Measurements from ENCODE around the gene TBC1D1. TPM values are rescaled to one million over a fixed set of nuclear protein-coding genes. Genes with fewer than 3 reads are reported as not detected.

TBC1D1 gene
- total RNA-seq, 1 experiment from 2014 or later, result 42.6 TPM

- ChIA-PET CTCF (no interaction called here), POLR2A (ENCODE audit: low non-redundant PET) (no interaction called here)
- no peak overlapping the region for H3K4me3 ChIP-seq (ENCODE audit: low read depth, low read length, poor library complexity, severe bottlenecking)
- no TSS peak for BruUV-seq (replicated peaks)
- H3K4me1 ChIP-seq (ENCODE audit: insufficient read depth, low read length, poor library complexity, severe bottlenecking), result no peaks in the 10 kb centered on the region
- no peaks in the 10 kb centered on the region for H3K36me3 ChIP-seq (ENCODE audit: insufficient read depth, low read length, poor library complexity, severe bottlenecking)
- H3K27me3 ChIP-seq (replicated peaks; ENCODE audit: insufficient read depth, low read depth, low read length, poor library complexity), result no peaks in the 10 kb centered on the region
- TF ChIP-seq EZH2 (IDR thresholded peaks at IDR 0.05; ENCODE audit: borderline replicate concordance, low read depth, low read length, poor library complexity, severe bottlenecking), result no peak
- TF ChIP-seq, protein P1, sequence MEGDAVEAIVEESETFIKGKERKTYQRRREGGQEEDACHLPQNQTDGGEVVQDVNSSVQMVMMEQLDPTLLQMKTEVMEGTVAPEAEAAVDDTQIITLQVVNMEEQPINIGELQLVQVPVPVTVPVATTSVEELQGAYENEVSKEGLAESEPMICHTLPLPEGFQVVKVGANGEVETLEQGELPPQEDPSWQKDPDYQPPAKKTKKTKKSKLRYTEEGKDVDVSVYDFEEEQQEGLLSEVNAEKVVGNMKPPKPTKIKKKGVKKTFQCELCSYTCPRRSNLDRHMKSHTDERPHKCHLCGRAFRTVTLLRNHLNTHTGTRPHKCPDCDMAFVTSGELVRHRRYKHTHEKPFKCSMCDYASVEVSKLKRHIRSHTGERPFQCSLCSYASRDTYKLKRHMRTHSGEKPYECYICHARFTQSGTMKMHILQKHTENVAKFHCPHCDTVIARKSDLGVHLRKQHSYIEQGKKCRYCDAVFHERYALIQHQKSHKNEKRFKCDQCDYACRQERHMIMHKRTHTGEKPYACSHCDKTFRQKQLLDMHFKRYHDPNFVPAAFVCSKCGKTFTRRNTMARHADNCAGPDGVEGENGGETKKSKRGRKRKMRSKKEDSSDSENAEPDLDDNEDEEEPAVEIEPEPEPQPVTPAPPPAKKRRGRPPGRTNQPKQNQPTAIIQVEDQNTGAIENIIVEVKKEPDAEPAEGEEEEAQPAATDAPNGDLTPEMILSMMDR (conservative IDR thresholded peaks at IDR 0.05; ENCODE audit: low read depth, low read length), result no peak
- no peak for DNase-seq (ENCODE audit: low spot score)
- H3K27ac ChIP-seq (ENCODE audit: low read depth, low read length, poor library complexity, severe bottlenecking), result no peak overlapping the region
- no peaks in the 10 kb centered on the region for H3K9me3 ChIP-seq (ENCODE audit: low read depth, low read length, poor library complexity, severe bottlenecking)
- intact Hi-C loops (cut with micrococcal nuclease; ENCODE audit: unreplicated experiment), result no loop called here
Measured at GRCh38 chr4:38085751-38086150, 194.9 kb downstream of the TBC1D1 start.

- POLR2A ChIA-PET (ENCODE audit: low non-redundant PET), result no interaction called here
- Histone ChIP-seq H3K9me3 (ENCODE audit: low read depth, low read length, poor library complexity, severe bottlenecking) (no peaks in the 10 kb centered on the region), H3K27ac (ENCODE audit: low read depth, low read length, poor library complexity, severe bottlenecking) (no peak overlapping the region), H3K4me3 (ENCODE audit: low read depth, low read length, poor library complexity, severe bottlenecking) (no peak overlapping the region), H3K36me3 (ENCODE audit: insufficient read depth, low read length, poor library complexity, severe bottlenecking) (no peaks in the 10 kb centered on the region), H3K4me1 (ENCODE audit: insufficient read depth, low read length, poor library complexity, severe bottlenecking) (no peaks in the 10 kb centered on the region), H3K27me3 (replicated peaks; ENCODE audit: insufficient read depth, low read depth, low read length, poor library complexity) (no peaks in the 10 kb centered on the region)
- no TSS peak for BruUV-seq (replicated peaks)
- intact Hi-C loops (cut with micrococcal nuclease; ENCODE audit: unreplicated experiment), result no loop called here
- no peak for DNase-seq (ENCODE audit: low spot score)
- CTCF ChIA-PET, result no interaction called here
- TF ChIP-seq EZH2 (IDR thresholded peaks at IDR 0.05; ENCODE audit: borderline replicate concordance, low read depth, low read length, poor library complexity, severe bottlenecking), result no peak
- TF ChIP-seq, protein P1 (conservative IDR thresholded peaks at IDR 0.05; ENCODE audit: low read depth, low read length), result no peak
Measured at GRCh38 chr4:38086151-38086848, 195.4 kb downstream of the TBC1D1 start.

- Histone ChIP-seq H3K27ac (ENCODE audit: low read depth, low read length, poor library complexity, severe bottlenecking) (no peak overlapping the region), H3K9me3 (ENCODE audit: low read depth, low read length, poor library complexity, severe bottlenecking) (no peaks in the 10 kb centered on the region), H3K27me3 (replicated peaks; ENCODE audit: insufficient read depth, low read depth, low read length, poor library complexity) (no peaks in the 10 kb centered on the region), H3K4me3 (ENCODE audit: low read depth, low read length, poor library complexity, severe bottlenecking) (no peak overlapping the region), H3K36me3 (ENCODE audit: insufficient read depth, low read length, poor library complexity, severe bottlenecking) (no peaks in the 10 kb centered on the region), H3K4me1 (ENCODE audit: insufficient read depth, low read length, poor library complexity, severe bottlenecking) (no peaks in the 10 kb centered on the region)
- no peak for DNase-seq (ENCODE audit: low spot score)
- intact Hi-C loops (cut with micrococcal nuclease; ENCODE audit: unreplicated experiment), result no loop called here
- CTCF ChIA-PET, result no interaction called here
- POLR2A ChIA-PET (ENCODE audit: low non-redundant PET), result no interaction called here
- no TSS peak for BruUV-seq (replicated peaks)
- TF ChIP-seq EZH2 (IDR thresholded peaks at IDR 0.05; ENCODE audit: borderline replicate concordance, low read depth, low read length, poor library complexity, severe bottlenecking), result no peak
- TF ChIP-seq, protein P1 (conservative IDR thresholded peaks at IDR 0.05; ENCODE audit: low read depth, low read length), result no peak
Measured at GRCh38 chr4:38086849-38087226, 196.0 kb downstream of the TBC1D1 start.
